ENCODE data around the gene IER5L.

- TF ChIP-seq POLR2AphosphoS5 (IDR thresholded peaks at IDR 0.05; ENCODE audit: borderline replicate concordance, low read depth, low read length) (no peak), FOXP2 (optimal IDR thresholded peaks at IDR 0.05; ENCODE audit: control extremely low read depth, extremely low read length, insufficient read depth) (no peak), EZH2 (IDR thresholded peaks at IDR 0.05) (no peak)
Measured at GRCh38 chr9:129133082-129133481, 45.0 kb downstream of the IER5L start.

Measured in SK-N-MC (cell line).